K562 (cell line): ENCODE results near the gene TCF25. TPM values are rescaled to one million over a fixed set of nuclear protein-coding genes. Genes with fewer than 3 reads are reported as not detected.

ENCODE experiments used
- EWSR1 ChIP-seq: fragments of 450-650 bp; IDR thresholded peaks from 2 replicates; pipeline ENCODE4 v1.6.1; 2018; ENCODE audit warnings: borderline replicate concordance, mild to moderate bottlenecking, low read depth, moderate library complexity; ENCODE audit not compliant: partially characterized antibody
- NELFE ChIP-seq: IDR thresholded peaks from 2 replicates; pipeline ENCODE4 v1.6.1; 2011; ENCODE audit warnings: mild to moderate bottlenecking; ENCODE audit not compliant: insufficient read depth, insufficient read length
- POLR3A ChIP-seq: IDR thresholded peaks from 2 replicates; pipeline ENCODE4 v1.6.1; 2011; ENCODE audit warnings: borderline replicate concordance, mild to moderate bottlenecking, moderate library complexity; ENCODE audit not compliant: insufficient read length, insufficient read depth; ENCODE audit errors: extremely low read depth
- SIX5 ChIP-seq, 2 experiments: IDR thresholded peaks; 2 replicates each; pipeline ENCODE4 v1.6.1; 2011; ENCODE audit warnings: low read length in 2 of 2, borderline replicate concordance in 1 of 2, low read depth in 1 of 2, mild to moderate bottlenecking in 1 of 2, moderate library complexity in 1 of 2; ENCODE audit not compliant: insufficient read depth in 1 of 2
- ZNF717 ChIP-seq: fragments of 250-450 bp; sonication (Bioruptor Pico); IDR thresholded peaks from 2 replicates; pipeline ENCODE4 v1.5.0; 2021
- polyA plus RNA-seq, 8 experiments: library from polyadenylated mRNA; depleted of rRNA in 4 of 8; stranded (reverse) in 5 of 8; unstranded in 3 of 8; fragments of >200 nt; fragmentation: Nextera tagmentation in 2 of 8; fragmentation: Illumina TruSeq in 1 of 8; extraction: Ambion mirVana in 2 of 8; extraction: Trizol in 1 of 8; gene quantifications; 2 replicates each; pipeline versions ENCODE4 v1.2.1 to v1.2.3, GENCODE V29; 2011 to 2014; ENCODE audit warnings: inconsistent platforms in 1 of 8, missing spikeins in 1 of 8
- total RNA-seq, 7 experiments: library from RNA; depleted of rRNA in 6 of 7; stranded (reverse); fragments of >200 nt in 6 of 7; fragmentation: Illumina TruSeq in 2 of 7; extraction: Trizol in 2 of 7; gene quantifications; 2 replicates each; pipeline versions ENCODE4 v1.2.1 to v1.2.3, GENCODE V29; 2011 to 2021; ENCODE audit warnings: low replicate concordance in 1 of 7
- TF ChIP-seq, protein P1 (sequence below): fragments of 200-400 bp; formaldehyde crosslinking; IDR thresholded peaks from 2 replicates; pipeline ENCODE4 v1.6.1; 2017; ENCODE audit warnings: mild to moderate bottlenecking, low read depth, low read length, moderate library complexity
- TF ChIP-seq, protein P2 (sequence below): sonication (generic); formaldehyde crosslinking; IDR thresholded peaks from 2 replicates; pipeline ENCODE4 v1.8.1; 2023; ENCODE audit warnings: missing genetic modification reagents, mild to moderate bottlenecking, borderline replicate concordance
- TF ChIP-seq, protein P3 (sequence below): fragments of 450-650 bp; IDR thresholded peaks from 2 replicates; pipeline ENCODE4 v1.6.1; 2018; ENCODE audit not compliant: partially characterized antibody
- TF ChIP-seq, protein P4 (sequence below): fragments of 450-650 bp; formaldehyde crosslinking; IDR thresholded peaks from 2 replicates; pipeline ENCODE4 v1.4.0; 2020; ENCODE audit warnings: mild to moderate bottlenecking, moderate library complexity
- TF ChIP-seq, protein P5 (sequence below): sonication (generic); formaldehyde crosslinking; IDR thresholded peaks from 2 replicates; pipeline ENCODE4 v1.8.1; 2022; ENCODE audit warnings: missing genetic modification reagents

TCF25 gene
- total and polyA plus RNA-seq, 9 of the 15 experiments (the other 6 are each of a cell fraction or from before 2014, with no cell fraction given): 9.0 to 154 (median 83.8) TPM

DNA sequence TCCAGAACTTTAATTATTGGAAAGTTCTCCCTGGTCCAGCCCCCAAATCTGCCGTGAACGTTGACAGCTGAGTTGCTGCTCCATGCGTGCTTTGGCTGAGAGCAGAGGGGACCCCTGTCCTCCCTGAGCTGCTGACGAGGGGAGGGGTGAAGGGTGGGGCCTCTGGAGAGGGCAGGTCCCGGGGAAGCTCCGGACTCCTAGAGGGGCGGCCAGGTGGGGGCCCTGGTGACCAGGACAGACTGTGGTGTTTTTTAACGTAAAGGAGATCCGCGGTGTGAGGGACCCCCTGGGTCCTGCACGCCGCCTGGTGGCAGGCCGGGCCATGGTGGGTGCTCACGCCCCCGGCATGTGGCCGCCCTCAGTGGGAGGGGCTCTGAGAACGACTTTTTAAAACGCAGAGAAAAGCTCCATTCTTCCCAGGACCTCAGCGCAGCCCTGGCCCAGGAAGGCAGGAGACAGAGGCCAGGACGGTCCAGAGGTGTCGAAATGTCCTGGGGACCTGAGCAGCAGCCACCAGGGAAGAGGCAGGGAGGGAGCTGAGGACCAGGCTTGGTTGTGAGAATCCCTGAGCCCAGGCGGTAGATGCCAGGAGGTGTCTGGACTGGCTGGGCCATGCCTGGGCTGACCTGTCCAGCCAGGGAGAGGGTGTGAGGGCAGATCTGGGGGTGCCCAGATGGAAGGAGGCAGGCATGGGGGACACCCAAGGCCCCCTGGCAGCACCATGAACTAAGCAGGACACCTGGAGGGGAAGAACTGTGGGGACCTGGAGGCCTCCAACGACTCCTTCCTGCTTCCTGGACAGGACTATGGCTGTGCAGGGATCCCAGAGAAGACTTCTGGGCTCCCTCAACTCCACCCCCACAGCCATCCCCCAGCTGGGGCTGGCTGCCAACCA lies 45.3 kb downstream of the TCF25 start, which contains the start of gene MC1R (continued):
- TF ChIP-seq, protein P1, sequence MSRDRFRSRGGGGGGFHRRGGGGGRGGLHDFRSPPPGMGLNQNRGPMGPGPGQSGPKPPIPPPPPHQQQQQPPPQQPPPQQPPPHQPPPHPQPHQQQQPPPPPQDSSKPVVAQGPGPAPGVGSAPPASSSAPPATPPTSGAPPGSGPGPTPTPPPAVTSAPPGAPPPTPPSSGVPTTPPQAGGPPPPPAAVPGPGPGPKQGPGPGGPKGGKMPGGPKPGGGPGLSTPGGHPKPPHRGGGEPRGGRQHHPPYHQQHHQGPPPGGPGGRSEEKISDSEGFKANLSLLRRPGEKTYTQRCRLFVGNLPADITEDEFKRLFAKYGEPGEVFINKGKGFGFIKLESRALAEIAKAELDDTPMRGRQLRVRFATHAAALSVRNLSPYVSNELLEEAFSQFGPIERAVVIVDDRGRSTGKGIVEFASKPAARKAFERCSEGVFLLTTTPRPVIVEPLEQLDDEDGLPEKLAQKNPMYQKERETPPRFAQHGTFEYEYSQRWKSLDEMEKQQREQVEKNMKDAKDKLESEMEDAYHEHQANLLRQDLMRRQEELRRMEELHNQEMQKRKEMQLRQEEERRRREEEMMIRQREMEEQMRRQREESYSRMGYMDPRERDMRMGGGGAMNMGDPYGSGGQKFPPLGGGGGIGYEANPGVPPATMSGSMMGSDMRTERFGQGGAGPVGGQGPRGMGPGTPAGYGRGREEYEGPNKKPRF: no peak
- TF ChIP-seq POLR3A: no peak
- TF ChIP-seq, protein P2, sequence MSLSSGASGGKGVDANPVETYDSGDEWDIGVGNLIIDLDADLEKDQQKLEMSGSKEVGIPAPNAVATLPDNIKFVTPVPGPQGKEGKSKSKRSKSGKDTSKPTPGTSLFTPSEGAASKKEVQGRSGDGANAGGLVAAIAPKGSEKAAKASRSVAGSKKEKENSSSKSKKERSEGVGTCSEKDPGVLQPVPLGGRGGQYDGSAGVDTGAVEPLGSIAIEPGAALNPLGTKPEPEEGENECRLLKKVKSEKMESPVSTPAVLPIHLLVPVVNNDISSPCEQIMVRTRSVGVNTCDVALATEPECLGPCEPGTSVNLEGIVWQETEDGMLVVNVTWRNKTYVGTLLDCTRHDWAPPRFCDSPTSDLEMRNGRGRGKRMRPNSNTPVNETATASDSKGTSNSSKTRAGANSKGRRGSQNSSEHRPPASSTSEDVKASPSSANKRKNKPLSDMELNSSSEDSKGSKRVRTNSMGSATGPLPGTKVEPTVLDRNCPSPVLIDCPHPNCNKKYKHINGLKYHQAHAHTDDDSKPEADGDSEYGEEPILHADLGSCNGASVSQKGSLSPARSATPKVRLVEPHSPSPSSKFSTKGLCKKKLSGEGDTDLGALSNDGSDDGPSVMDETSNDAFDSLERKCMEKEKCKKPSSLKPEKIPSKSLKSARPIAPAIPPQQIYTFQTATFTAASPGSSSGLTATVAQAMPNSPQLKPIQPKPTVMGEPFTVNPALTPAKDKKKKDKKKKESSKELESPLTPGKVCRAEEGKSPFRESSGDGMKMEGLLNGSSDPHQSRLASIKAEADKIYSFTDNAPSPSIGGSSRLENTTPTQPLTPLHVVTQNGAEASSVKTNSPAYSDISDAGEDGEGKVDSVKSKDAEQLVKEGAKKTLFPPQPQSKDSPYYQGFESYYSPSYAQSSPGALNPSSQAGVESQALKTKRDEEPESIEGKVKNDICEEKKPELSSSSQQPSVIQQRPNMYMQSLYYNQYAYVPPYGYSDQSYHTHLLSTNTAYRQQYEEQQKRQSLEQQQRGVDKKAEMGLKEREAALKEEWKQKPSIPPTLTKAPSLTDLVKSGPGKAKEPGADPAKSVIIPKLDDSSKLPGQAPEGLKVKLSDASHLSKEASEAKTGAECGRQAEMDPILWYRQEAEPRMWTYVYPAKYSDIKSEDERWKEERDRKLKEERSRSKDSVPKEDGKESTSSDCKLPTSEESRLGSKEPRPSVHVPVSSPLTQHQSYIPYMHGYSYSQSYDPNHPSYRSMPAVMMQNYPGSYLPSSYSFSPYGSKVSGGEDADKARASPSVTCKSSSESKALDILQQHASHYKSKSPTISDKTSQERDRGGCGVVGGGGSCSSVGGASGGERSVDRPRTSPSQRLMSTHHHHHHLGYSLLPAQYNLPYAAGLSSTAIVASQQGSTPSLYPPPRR (CRISPR knock-in tag): no peak
- TF ChIP-seq, protein P3, sequence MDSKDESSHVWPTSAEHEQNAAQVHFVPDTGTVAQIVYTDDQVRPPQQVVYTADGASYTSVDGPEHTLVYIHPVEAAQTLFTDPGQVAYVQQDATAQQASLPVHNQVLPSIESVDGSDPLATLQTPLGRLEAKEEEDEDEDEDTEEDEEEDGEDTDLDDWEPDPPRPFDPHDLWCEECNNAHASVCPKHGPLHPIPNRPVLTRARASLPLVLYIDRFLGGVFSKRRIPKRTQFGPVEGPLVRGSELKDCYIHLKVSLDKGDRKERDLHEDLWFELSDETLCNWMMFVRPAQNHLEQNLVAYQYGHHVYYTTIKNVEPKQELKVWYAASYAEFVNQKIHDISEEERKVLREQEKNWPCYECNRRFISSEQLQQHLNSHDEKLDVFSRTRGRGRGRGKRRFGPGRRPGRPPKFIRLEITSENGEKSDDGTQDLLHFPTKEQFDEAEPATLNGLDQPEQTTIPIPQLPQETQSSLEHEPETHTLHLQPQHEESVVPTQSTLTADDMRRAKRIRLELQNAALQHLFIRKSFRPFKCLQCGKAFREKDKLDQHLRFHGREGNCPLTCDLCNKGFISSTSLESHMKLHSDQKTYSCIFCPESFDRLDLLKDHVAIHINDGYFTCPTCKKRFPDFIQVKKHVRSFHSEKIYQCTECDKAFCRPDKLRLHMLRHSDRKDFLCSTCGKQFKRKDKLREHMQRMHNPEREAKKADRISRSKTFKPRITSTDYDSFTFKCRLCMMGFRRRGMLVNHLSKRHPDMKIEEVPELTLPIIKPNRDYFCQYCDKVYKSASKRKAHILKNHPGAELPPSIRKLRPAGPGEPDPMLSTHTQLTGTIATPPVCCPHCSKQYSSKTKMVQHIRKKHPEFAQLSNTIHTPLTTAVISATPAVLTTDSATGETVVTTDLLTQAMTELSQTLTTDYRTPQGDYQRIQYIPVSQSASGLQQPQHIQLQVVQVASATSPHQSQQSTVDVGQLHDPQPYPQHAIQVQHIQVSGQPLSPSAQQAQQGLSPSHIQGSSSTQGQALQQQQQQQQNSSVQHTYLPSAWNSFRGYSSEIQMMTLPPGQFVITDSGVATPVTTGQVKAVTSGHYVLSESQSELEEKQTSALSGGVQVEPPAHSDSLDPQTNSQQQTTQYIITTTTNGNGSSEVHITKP: no peak
- TF ChIP-seq, protein P4, sequence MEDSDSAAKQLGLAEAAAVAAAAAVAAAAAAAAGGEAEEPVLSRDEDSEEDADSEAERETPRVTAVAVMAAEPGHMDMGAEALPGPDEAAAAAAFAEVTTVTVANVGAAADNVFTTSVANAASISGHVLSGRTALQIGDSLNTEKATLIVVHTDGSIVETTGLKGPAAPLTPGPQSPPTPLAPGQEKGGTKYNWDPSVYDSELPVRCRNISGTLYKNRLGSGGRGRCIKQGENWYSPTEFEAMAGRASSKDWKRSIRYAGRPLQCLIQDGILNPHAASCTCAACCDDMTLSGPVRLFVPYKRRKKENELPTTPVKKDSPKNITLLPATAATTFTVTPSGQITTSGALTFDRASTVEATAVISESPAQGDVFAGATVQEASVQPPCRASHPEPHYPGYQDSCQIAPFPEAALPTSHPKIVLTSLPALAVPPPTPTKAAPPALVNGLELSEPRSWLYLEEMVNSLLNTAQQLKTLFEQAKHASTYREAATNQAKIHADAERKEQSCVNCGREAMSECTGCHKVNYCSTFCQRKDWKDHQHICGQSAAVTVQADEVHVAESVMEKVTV: no peak
- TF ChIP-seq SIX5 (IDR thresholded peaks at IDR 0.05; ENCODE audit: borderline replicate concordance in 1 of 2, insufficient read depth in 1 of 2, low read depth in 1 of 2, low read length in 2 of 2): no peak
- TF ChIP-seq NELFE: no peak
- TF ChIP-seq, protein P5, sequence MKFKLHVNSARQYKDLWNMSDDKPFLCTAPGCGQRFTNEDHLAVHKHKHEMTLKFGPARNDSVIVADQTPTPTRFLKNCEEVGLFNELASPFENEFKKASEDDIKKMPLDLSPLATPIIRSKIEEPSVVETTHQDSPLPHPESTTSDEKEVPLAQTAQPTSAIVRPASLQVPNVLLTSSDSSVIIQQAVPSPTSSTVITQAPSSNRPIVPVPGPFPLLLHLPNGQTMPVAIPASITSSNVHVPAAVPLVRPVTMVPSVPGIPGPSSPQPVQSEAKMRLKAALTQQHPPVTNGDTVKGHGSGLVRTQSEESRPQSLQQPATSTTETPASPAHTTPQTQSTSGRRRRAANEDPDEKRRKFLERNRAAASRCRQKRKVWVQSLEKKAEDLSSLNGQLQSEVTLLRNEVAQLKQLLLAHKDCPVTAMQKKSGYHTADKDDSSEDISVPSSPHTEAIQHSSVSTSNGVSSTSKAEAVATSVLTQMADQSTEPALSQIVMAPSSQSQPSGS (CRISPR knock-in tag): no peak
- TF ChIP-seq ZNF717: no peak
- no peak for TF ChIP-seq EWSR1
